ENCODE results near the gene SNX8. TPM values are rescaled to one million over a fixed set of nuclear protein-coding genes. Genes with fewer than 3 reads are reported as not detected.

The SNX8 gene
- total and polyA plus RNA-seq, 5 donors = 32.3 to 44.5 (median 37.6) TPM

GRCh38 chr7:2245883-2246675 lies 68.2 kb downstream of the SNX8 start:
- Histone ChIP-seq H3K27ac (ENCODE audit: low read length) (no peak overlapping the region), H3K4me1 (ENCODE audit: control insufficient read depth, insufficient read depth, low read length) (peaks cover 4% of the 10 kb centered on the region), H3K4me3 (ENCODE audit: low read length) (no peak overlapping the region), H3K27me3 (ENCODE audit: control insufficient read depth, insufficient read depth) (no peaks in the 10 kb centered on the region), H3K9me3 (ENCODE audit: control insufficient read depth, low read length) (no peaks in the 10 kb centered on the region)
- WGBS = 61% methylated on average over 22 of the region's 22 CpGs
- ATAC-seq (no peak), DNase-seq (peak in 1 of 3 donors; percentile 81)
- intact Hi-C loops (cut with DNase I) = loop anchor here in 2 of 4 donors (5.0 to 10.0 kb wide), 3 partner anchors 59 to 101 kb away; no protein-coding TSS in a partner anchor

- no peaks in the 10 kb centered on the region for H3K27me3 ChIP-seq (ENCODE audit: control insufficient read depth, insufficient read depth)
- no peak for ATAC-seq
- H3K4me1 ChIP-seq (ENCODE audit: control insufficient read depth, insufficient read depth, low read length) = peaks cover 4% of the 10 kb centered on the region
- H3K27ac ChIP-seq (ENCODE audit: low read length) = no peak overlapping the region
- intact Hi-C loops (cut with DNase I) = loop anchor here in 2 of 4 donors (10.0 kb wide), 2 partner anchors 60 to 100 kb away; no protein-coding TSS in a partner anchor
- no peak for DNase-seq
- no peaks in the 10 kb centered on the region for H3K9me3 ChIP-seq (ENCODE audit: control insufficient read depth, low read length)
- WGBS = 81% methylated on average over 25 of the region's 25 CpGs
- no peak overlapping the region for H3K4me3 ChIP-seq (ENCODE audit: low read length)
These were observed 69.7 kb downstream of the SNX8 start for GRCh38 chr7:2244404-2244995.

GRCh38 chr7:2243458-2243857 lies 70.8 kb downstream of the SNX8 start:
- no peak for ATAC-seq
- WGBS = 81% methylated on average over 12 of the region's 12 CpGs
- Histone ChIP-seq H3K27me3 (ENCODE audit: control insufficient read depth, insufficient read depth) (no peaks in the 10 kb centered on the region), H3K4me1 (ENCODE audit: control insufficient read depth, insufficient read depth, low read length) (peaks cover 4% of the 10 kb centered on the region), H3K9me3 (ENCODE audit: control insufficient read depth, low read length) (no peaks in the 10 kb centered on the region), H3K27ac (ENCODE audit: low read length) (no peak overlapping the region), H3K4me3 (ENCODE audit: low read length) (no peak overlapping the region)
- DNase-seq = no peak
- intact Hi-C loops (cut with DNase I) = loop anchor here in 2 of 4 donors (10.0 kb wide), 2 partner anchors 61 to 101 kb away; no protein-coding TSS in a partner anchor

GRCh38 chr7:2242541-2243429 lies 71.5 kb downstream of the SNX8 start:
- ATAC-seq = no peak
- peaks cover 4% of the 10 kb centered on the region for H3K4me1 ChIP-seq (ENCODE audit: control insufficient read depth, insufficient read depth, low read length)
- H3K9me3 ChIP-seq (ENCODE audit: control insufficient read depth, low read length) = no peaks in the 10 kb centered on the region
- H3K27me3 ChIP-seq (ENCODE audit: control insufficient read depth, insufficient read depth) = no peaks in the 10 kb centered on the region
- intact Hi-C loops (cut with DNase I) = loop anchor here in 2 of 4 donors (10.0 kb wide), 2 partner anchors 62 to 102 kb away; no protein-coding TSS in a partner anchor
- no peak for DNase-seq
- H3K4me3 ChIP-seq (ENCODE audit: low read length) = peak overlapping the region; percentile 82
- WGBS = 13% methylated on average over 21 of the region's 21 CpGs
- H3K27ac ChIP-seq (ENCODE audit: low read length) = no peak overlapping the region

GRCh38 chr7:2241580-2242540 lies 72.4 kb downstream of the SNX8 start, which contains the start of the genes MRM2 and NUDT1:
TSS of gene MRM2 (minus strand) at chr7:2242205. CDS start at chr7:2242169, 36 bp downstream.
TSS of gene NUDT1 (plus strand) at chr7:2242226. CDS start at chr7:2244575, 2,349 bp downstream.
- Histone ChIP-seq H3K9me3 (ENCODE audit: control insufficient read depth, low read length) (no peaks in the 10 kb centered on the region), H3K4me1 (ENCODE audit: control insufficient read depth, insufficient read depth, low read length) (peaks cover 4% of the 10 kb centered on the region), H3K27me3 (ENCODE audit: control insufficient read depth, insufficient read depth) (no peaks in the 10 kb centered on the region), H3K27ac (ENCODE audit: low read length) (peak within 1 kb of the TSS; percentile 55), H3K4me3 (ENCODE audit: low read length) (peak within 1 kb of the TSS; percentile 82)
- ATAC-seq (peak; percentile 91), DNase-seq (peak; percentile 83 to 96 (median 93))
- intact Hi-C loops (cut with DNase I) = loop anchor here in 2 of 4 donors (10.0 kb wide), 2 partner anchors 63 to 103 kb away; no protein-coding TSS in a partner anchor
- WGBS = under 1% methylated on average over 81 of the region's 81 CpGs

- no peaks in the 10 kb centered on the region for H3K27me3 ChIP-seq (ENCODE audit: control insufficient read depth, insufficient read depth)
- H3K9me3 ChIP-seq (ENCODE audit: control insufficient read depth, low read length) = no peaks in the 10 kb centered on the region
- no peak overlapping the region for H3K4me3 ChIP-seq (ENCODE audit: low read length)
- no peak overlapping the region for H3K27ac ChIP-seq (ENCODE audit: low read length)
- 96% methylated on average over 17 of the region's 17 CpGs for WGBS
- DNase-seq (no peak), ATAC-seq (no peak)
- intact Hi-C loops (cut with DNase I) = no loop called here
- peaks cover 4% of the 10 kb centered on the region for H3K4me1 ChIP-seq (ENCODE audit: control insufficient read depth, insufficient read depth, low read length)
These were observed 75.0 kb downstream of the SNX8 start for GRCh38 chr7:2239242-2239641.

GRCh38 chr7:2237109-2237602 lies 77.1 kb downstream of the SNX8 start:
- no peak overlapping the region for H3K27ac ChIP-seq (ENCODE audit: low read length)
- peaks cover 2% of the 10 kb centered on the region for H3K4me1 ChIP-seq (ENCODE audit: control insufficient read depth, insufficient read depth, low read length)
- intact Hi-C loops (cut with DNase I) = no loop called here
- no peaks in the 10 kb centered on the region for H3K9me3 ChIP-seq (ENCODE audit: control insufficient read depth, low read length)
- 81% methylated on average over 12 of the region's 12 CpGs for WGBS
- no peak overlapping the region for H3K4me3 ChIP-seq (ENCODE audit: low read length)
- H3K27me3 ChIP-seq (ENCODE audit: control insufficient read depth, insufficient read depth) = no peaks in the 10 kb centered on the region
- peak in 1 of 3 donors; percentile 74 for DNase-seq
- ATAC-seq = no peak

GRCh38 chr7:2233926-2234325 lies 80.3 kb downstream of the SNX8 start:
- Histone ChIP-seq H3K27ac (ENCODE audit: low read length) (no peak overlapping the region), H3K4me3 (ENCODE audit: low read length) (no peak overlapping the region), H3K9me3 (ENCODE audit: control insufficient read depth, low read length) (no peaks in the 10 kb centered on the region), H3K4me1 (ENCODE audit: control insufficient read depth, insufficient read depth, low read length) (peaks cover 8% of the 10 kb centered on the region), H3K27me3 (ENCODE audit: control insufficient read depth, insufficient read depth) (no peaks in the 10 kb centered on the region)
- ATAC-seq (no peak), DNase-seq (no peak)
- WGBS = 70% methylated on average over 3 of the region's 3 CpGs
- intact Hi-C loops (cut with DNase I) = no loop called here

GRCh38 chr7:2232766-2233520 lies 81.3 kb downstream of the SNX8 start, which contains the start of gene MAD1L1:
TSS of gene MAD1L1 (minus strand) at chr7:2232945. CDS start at chr7:2230133, 2,812 bp downstream.
- intact Hi-C loops (cut with DNase I) = no loop called here
- peak; percentile 91 to 97 (median 96) for DNase-seq
- Histone ChIP-seq H3K27me3 (ENCODE audit: control insufficient read depth, insufficient read depth) (no peaks in the 10 kb centered on the region), H3K4me1 (ENCODE audit: control insufficient read depth, insufficient read depth, low read length) (peaks cover 8% of the 10 kb centered on the region), H3K4me3 (ENCODE audit: low read length) (peak within 1 kb of the TSS; percentile 85), H3K9me3 (ENCODE audit: control insufficient read depth, low read length) (no peaks in the 10 kb centered on the region), H3K27ac (ENCODE audit: low read length) (peak within 1 kb of the TSS; percentile 25)
- WGBS = under 1% methylated on average over 63 of the region's 63 CpGs
- ATAC-seq = peak; percentile 91 to 92
